HG03097 (cell line): ENCODE measurements around the gene ZNF175.

Experiments
- ATAC-seq: cut with Tn5 transposase; IDR thresholded peaks from one replicate; pipeline ENCODE4 v1.9.1; 2021; ENCODE audit not compliant: unreplicated experiment, low FRiP score

Gene ZNF175

GRCh38 chr19:51549533-51550324 is 21.4 kb upstream of the ZNF175 start:
- ATAC-seq, result no peak

GRCh38 chr19:51550848-51551672 is 20.0 kb upstream of the ZNF175 start:
- no peak for ATAC-seq

GRCh38 chr19:51551673-51552432 is 19.2 kb upstream of the ZNF175 start:
- no peak for ATAC-seq

GRCh38 chr19:51552608-51552995 is 18.5 kb upstream of the ZNF175 start:
- no peak for ATAC-seq

GRCh38 chr19:51552996-51553725 is 17.9 kb upstream of the ZNF175 start:
- no peak for ATAC-seq

GRCh38 chr19:51559240-51559639 is 11.8 kb upstream of the ZNF175 start:
- no peak for ATAC-seq

- ATAC-seq, result no peak
These were observed 10.7 kb upstream of the ZNF175 start for GRCh38 chr19:51560339-51560738.

- ATAC-seq, result no peak
These were observed 6.3 kb upstream of the ZNF175 start for GRCh38 chr19:51564791-51565190.

- ATAC-seq, result no peak
These were observed 5.5 kb upstream of the ZNF175 start for GRCh38 chr19:51565583-51565982.

GRCh38 chr19:51566489-51567100 is 4.5 kb upstream of the ZNF175 start:
- ATAC-seq, result no peak

- no peak for ATAC-seq
These were observed 3.5 kb upstream of the ZNF175 start for GRCh38 chr19:51567583-51567982.

GRCh38 chr19:51568456-51568855 is 2.6 kb upstream of the ZNF175 start:
- ATAC-seq, result no peak

- no peak for ATAC-seq
These were observed 516 bp downstream of the ZNF175 start for GRCh38 chr19:51571599-51571998.

GRCh38 chr19:51572410-51572809 is 1.3 kb downstream of the ZNF175 start:
- ATAC-seq, result no peak

GRCh38 chr19:51572908-51573307 is 1.8 kb downstream of the ZNF175 start:
- no peak for ATAC-seq

- no peak for ATAC-seq
These were observed 2.2 kb downstream of the ZNF175 start for GRCh38 chr19:51573331-51573730.

- ATAC-seq, result no peak
These were observed 5.8 kb downstream of the ZNF175 start for GRCh38 chr19:51576850-51577249.

- no peak for ATAC-seq
These were observed 15.1 kb downstream of the ZNF175 start for GRCh38 chr19:51586103-51586728.

GRCh38 chr19:51586799-51587198 is 15.7 kb downstream of the ZNF175 start:
- ATAC-seq, result no peak
